ENCODE results near the gene UBE2QL1. TPM values are rescaled to one million over a fixed set of nuclear protein-coding genes. Genes with fewer than 3 reads are reported as not detected.

Gene UBE2QL1
- total RNA-seq, 1 experiment from 2014 or later: 0.11 TPM

DNA sequence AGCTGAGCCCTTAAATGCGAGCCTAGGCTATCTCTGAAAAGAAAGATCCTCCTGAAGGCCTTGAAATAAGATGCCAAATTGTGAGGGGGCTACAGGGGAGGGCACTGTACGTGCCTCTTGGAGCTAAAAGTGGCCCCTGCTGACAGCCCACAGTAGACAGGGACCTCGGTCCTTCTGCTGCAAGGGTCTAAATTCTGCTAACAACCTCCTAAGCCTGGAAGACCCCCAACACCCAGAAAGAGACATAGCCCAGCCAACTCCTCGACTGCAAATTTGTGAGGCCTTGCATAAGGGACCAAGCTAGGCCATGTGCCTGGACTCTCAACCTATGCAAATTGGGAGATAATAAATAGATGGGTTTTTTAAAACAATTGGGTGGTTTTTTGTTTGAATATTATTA lies 54.7 kb downstream of the UBE2QL1 start:
- no peak overlapping the region for H3K4me2 ChIP-seq (ENCODE audit: insufficient read depth, insufficient read length, low read length)

More for the DNA sequence above, 54.7 kb downstream of the UBE2QL1 start:
- H4K5ac ChIP-seq (ENCODE audit: insufficient read length, low read depth, low read length): no peak overlapping the region
- H3K27me3 ChIP-seq (ENCODE audit: insufficient read depth, low read length): no peaks in the 10 kb centered on the region
- no peak overlapping the region for H4K91ac ChIP-seq (ENCODE audit: insufficient read length, low read depth, low read length)
- no peaks in the 10 kb centered on the region for H3K23me2 ChIP-seq (ENCODE audit: insufficient read length, low read depth, low read length, poor library complexity, severe bottlenecking)
- Mint-ChIP-seq H3K27ac (no peak overlapping the region), H3K36me3 (ENCODE audit: insufficient read depth in 1 of 3, low read depth in 3 of 3) (no peaks in the 10 kb centered on the region; a peak in 1 of 7 replicates), H3K27me3 (ENCODE audit: low read depth) (peaks cover 4% of the 10 kb centered on the region), H3K4me3 (no peak overlapping the region), H3K9me3 (peaks cover 0 to 2% of the 10 kb centered on the region in 2 experiments; a peak in 3 of 5 replicates), H3K4me1 (no peaks in the 10 kb centered on the region)
- no peak overlapping the region for H3K27ac ChIP-seq (ENCODE audit: insufficient read length, low read depth, low read length)
- TF ChIP-seq CTCF (conservative IDR thresholded peaks at IDR 0.05): no peak
- no peaks in the 10 kb centered on the region for H4K20me1 ChIP-seq (ENCODE audit: control insufficient read depth, insufficient read depth, insufficient read length)
- H3T11ph ChIP-seq (ENCODE audit: low read length): no peak overlapping the region
- no peak overlapping the region for H2AFZ ChIP-seq (ENCODE audit: low read length)
- no peak overlapping the region for H3K14ac ChIP-seq (ENCODE audit: insufficient read depth, low read length)
- no peak overlapping the region for H4K8ac ChIP-seq (replicated peaks; ENCODE audit: insufficient read length, low read depth, low read length)
- no peak overlapping the region for H3K23ac ChIP-seq (ENCODE audit: insufficient read length, low read depth, low read length)
- no peak overlapping the region for H3K4ac ChIP-seq (ENCODE audit: low read depth, low read length)
- H3K9me3 ChIP-seq (ENCODE audit: control insufficient read depth, low read depth, low read length): no peaks in the 10 kb centered on the region
- no peak overlapping the region for H2BK120ac ChIP-seq (ENCODE audit: low read depth, low read length, poor library complexity, severe bottlenecking)
- no peak overlapping the region for H2BK12ac ChIP-seq (ENCODE audit: insufficient read length, low read depth, low read length)
- H3K4me1 ChIP-seq (ENCODE audit: insufficient read depth, low read length): no peaks in the 10 kb centered on the region
- no peak overlapping the region for H3K9ac ChIP-seq (ENCODE audit: extremely low read depth, insufficient read length, low read length)
- H3K79me2 ChIP-seq (ENCODE audit: insufficient read depth, low read length): no peaks in the 10 kb centered on the region
- no CpG with 5 or more reads among the region's 4 CpGs for WGBS (ENCODE audit: extremely low coverage, insufficient read length, low lambda C conversion rate)
- H2BK5ac ChIP-seq (ENCODE audit: insufficient read length, low read length): no peak overlapping the region
- H3K18ac ChIP-seq (ENCODE audit: insufficient read length, low read depth, low read length): no peak overlapping the region
- no peak for DNase-seq
- no peak overlapping the region for H2BK15ac ChIP-seq (ENCODE audit: low read depth, low read length)
- H3K56ac ChIP-seq (ENCODE audit: insufficient read length, low read depth, low read length): no peak overlapping the region
- no peaks in the 10 kb centered on the region for H3K79me1 ChIP-seq (ENCODE audit: insufficient read depth, low read depth, low read length, poor library complexity, severe bottlenecking)
- no peak overlapping the region for H2BK20ac ChIP-seq (ENCODE audit: low read depth, low read length, poor library complexity, severe bottlenecking)
- no peak overlapping the region for H2AK5ac ChIP-seq (ENCODE audit: insufficient read length, low read length)
